HCT116 (cell line): ENCODE measurements around the gene GPR62.

ENCODE experiments used
- EZH2 ChIP-seq: fragments of 200-600 bp; sonication (generic); IDR thresholded peaks from 2 replicates; pipeline ENCODE4 v1.6.1; 2017; ENCODE audit warnings: antibody characterized with exemption, mixed run types
- POLR2A ChIP-seq: IDR thresholded peaks from 2 replicates; pipeline ENCODE4 v1.7.0; 2011; ENCODE audit warnings: borderline replicate concordance; ENCODE audit not compliant: insufficient read depth, insufficient read length; ENCODE audit errors: extremely low read depth
- RAD21 ChIP-seq: IDR thresholded peaks from 2 replicates; pipeline ENCODE4 v1.6.1; 2012; ENCODE audit warnings: low read depth, mild to moderate bottlenecking
- SRF ChIP-seq: IDR thresholded peaks from 2 replicates; pipeline ENCODE4 v1.6.1; 2012; ENCODE audit warnings: low read depth
- ZNF274 ChIP-seq: fragments of 200-500 bp; sonication (Bioruptor generic); IDR thresholded peaks from 2 replicates; pipeline ENCODE4 v1.6.1; 2014; ENCODE audit warnings: mild to moderate bottlenecking, low read depth, low read length, inconsistent platforms
- TF ChIP-seq, protein P1 (sequence below), 3 experiments: fragments of 200-600 bp in 1 of 3; sonication (generic) in 1 of 3; IDR thresholded peaks in 2 of 3; conservative IDR thresholded peaks in 1 of 3; 2 replicates each; pipeline ENCODE4 v1.5.1; 2012 to 2017; ENCODE audit warnings: low read depth in 2 of 3, low read length in 2 of 3, antibody characterized with exemption in 1 of 3, borderline replicate concordance in 1 of 3, control low read depth in 1 of 3, mild to moderate bottlenecking in 1 of 3, mixed read lengths in 1 of 3, mixed run types in 1 of 3, moderate library complexity in 1 of 3; ENCODE audit not compliant: insufficient read depth in 1 of 3
- TF ChIP-seq, protein P2 (sequence below): IDR thresholded peaks from 2 replicates; pipeline ENCODE4 v1.6.1; 2012

DNA sequence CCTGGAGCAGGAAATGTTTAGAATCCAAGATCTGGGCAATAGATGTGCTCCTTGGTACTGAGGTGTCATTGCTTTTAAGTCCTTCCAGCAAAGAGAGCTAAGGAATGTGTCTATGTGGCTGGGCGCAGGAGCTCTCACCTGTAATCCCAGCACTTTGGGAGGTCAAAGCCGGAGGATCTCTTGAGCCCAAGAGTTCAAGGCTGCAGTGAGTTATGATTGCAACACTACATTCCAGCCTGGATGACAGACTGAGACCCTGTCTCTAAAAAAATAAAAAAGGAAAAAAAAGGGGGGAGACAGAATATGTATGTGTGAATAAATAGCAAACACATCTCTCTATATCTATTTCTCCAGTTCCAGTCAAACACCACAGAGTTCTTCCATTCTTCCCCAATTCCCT lies 4.3 kb upstream of the GPR62 start:
- TF ChIP-seq RAD21 (no peak), POLR2A (no peak), ZNF274 (no peak), EZH2 (no peak), SRF (no peak)
- TF ChIP-seq, protein P1, sequence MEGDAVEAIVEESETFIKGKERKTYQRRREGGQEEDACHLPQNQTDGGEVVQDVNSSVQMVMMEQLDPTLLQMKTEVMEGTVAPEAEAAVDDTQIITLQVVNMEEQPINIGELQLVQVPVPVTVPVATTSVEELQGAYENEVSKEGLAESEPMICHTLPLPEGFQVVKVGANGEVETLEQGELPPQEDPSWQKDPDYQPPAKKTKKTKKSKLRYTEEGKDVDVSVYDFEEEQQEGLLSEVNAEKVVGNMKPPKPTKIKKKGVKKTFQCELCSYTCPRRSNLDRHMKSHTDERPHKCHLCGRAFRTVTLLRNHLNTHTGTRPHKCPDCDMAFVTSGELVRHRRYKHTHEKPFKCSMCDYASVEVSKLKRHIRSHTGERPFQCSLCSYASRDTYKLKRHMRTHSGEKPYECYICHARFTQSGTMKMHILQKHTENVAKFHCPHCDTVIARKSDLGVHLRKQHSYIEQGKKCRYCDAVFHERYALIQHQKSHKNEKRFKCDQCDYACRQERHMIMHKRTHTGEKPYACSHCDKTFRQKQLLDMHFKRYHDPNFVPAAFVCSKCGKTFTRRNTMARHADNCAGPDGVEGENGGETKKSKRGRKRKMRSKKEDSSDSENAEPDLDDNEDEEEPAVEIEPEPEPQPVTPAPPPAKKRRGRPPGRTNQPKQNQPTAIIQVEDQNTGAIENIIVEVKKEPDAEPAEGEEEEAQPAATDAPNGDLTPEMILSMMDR (IDR thresholded peaks at IDR 0.05 in 2 of 3, conservative IDR thresholded peaks at IDR 0.05 in 1 of 3; ENCODE audit: borderline replicate concordance in 1 of 3, insufficient read depth in 1 of 3, low read depth in 2 of 3, low read length in 2 of 3), result no peak
- TF ChIP-seq, protein P2, sequence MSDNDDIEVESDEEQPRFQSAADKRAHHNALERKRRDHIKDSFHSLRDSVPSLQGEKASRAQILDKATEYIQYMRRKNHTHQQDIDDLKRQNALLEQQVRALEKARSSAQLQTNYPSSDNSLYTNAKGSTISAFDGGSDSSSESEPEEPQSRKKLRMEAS, result no peak
